HL-60 (cell line): Measurements from ENCODE around the gene CACFD1.

ENCODE experiments used
- DNase-seq, 2 experiments: peaks; one replicate each; pipeline ENCODE4 v3.0.0-alpha.2; 2010 to 2020; ENCODE audit warnings: low read depth in 1 of 2, low spot score in 1 of 2
- H3K27ac ChIP-seq: fragments of 250-450 bp; sonication (Bioruptor Pico); replicated peaks from 2 replicates; pipeline ENCODE4 v1.5.1; 2020; ENCODE audit warnings: mild to moderate bottlenecking, moderate library complexity
- H3K27me3 ChIP-seq: fragments of 250-450 bp; sonication (Bioruptor Pico); 2 replicates; pipeline ENCODE4 v1.5.1; 2021; ENCODE audit warnings: mild to moderate bottlenecking, moderate library complexity; ENCODE audit not compliant: insufficient read depth, poor library complexity, severe bottlenecking
- H3K4me3 ChIP-seq: replicated peaks from 2 replicates; pipeline ENCODE4 v1.5.1; 2011; ENCODE audit warnings: mild to moderate bottlenecking, control low read depth, low read length; ENCODE audit not compliant: insufficient read depth
- CTCF ChIP-seq: IDR thresholded peaks from one replicate; pipeline ENCODE4 v1.5.1; 2011; ENCODE audit warnings: low read length, control low read depth, inconsistent platforms; ENCODE audit not compliant: insufficient read depth
- GABPA ChIP-seq: IDR thresholded peaks from 2 replicates; pipeline ENCODE4 v1.6.1; 2012; ENCODE audit warnings: low read depth
- POLR2AphosphoS5 ChIP-seq: IDR thresholded peaks from 2 replicates; pipeline ENCODE4 v1.6.1; 2012; ENCODE audit warnings: low read depth
- REST ChIP-seq: IDR thresholded peaks from 2 replicates; pipeline ENCODE4 v1.6.1; 2012; ENCODE audit warnings: low read depth; ENCODE audit not compliant: insufficient replicate concordance
- SPI1 ChIP-seq: IDR thresholded peaks from 2 replicates; pipeline ENCODE4 v1.6.1; 2012; ENCODE audit warnings: low read depth, mild to moderate bottlenecking, borderline replicate concordance

Gene CACFD1

GRCh38 chr9:133502112-133502511 is 42.3 kb downstream of the CACFD1 start:
- Histone ChIP-seq H3K27ac (no peak overlapping the region), H3K27me3 (no peaks in the 10 kb centered on the region), H3K4me3 (no peak overlapping the region)
- no peak for DNase-seq
- no peak for TF ChIP-seq GABPA
- no peak for TF ChIP-seq REST
- no peak for TF ChIP-seq POLR2AphosphoS5

GRCh38 chr9:133505186-133505830 is 45.5 kb downstream of the CACFD1 start:
- Histone ChIP-seq H3K4me3 (no peak overlapping the region), H3K27ac (no peak overlapping the region), H3K27me3 (peaks cover 13% of the 10 kb centered on the region)
- no peak for TF ChIP-seq POLR2AphosphoS5
- no peak for TF ChIP-seq GABPA
- TF ChIP-seq REST, result no peak
- no peak for TF ChIP-seq CTCF
- no peak for TF ChIP-seq SPI1
- DNase-seq, result no peak

- no peak for TF ChIP-seq POLR2AphosphoS5
- no peak for TF ChIP-seq SPI1
- TF ChIP-seq GABPA, result no peak
- TF ChIP-seq CTCF, result no peak
- TF ChIP-seq REST, result no peak
- no peak for DNase-seq
- H3K27me3 ChIP-seq, result peaks cover 13% of the 10 kb centered on the region
- H3K27ac ChIP-seq, result no peak overlapping the region
- H3K4me3 ChIP-seq, result no peak overlapping the region
These were observed 46.3 kb downstream of the CACFD1 start for GRCh38 chr9:133505901-133506652.
